Effector memory CD4-positive, alpha-beta T cell (primary cell): ENCODE measurements around the gene ACVR1C.

ENCODE experiments used
- DNase-seq, 3 donors: peaks; one replicate each; pipeline ENCODE4 v3.0.0-alpha.2; 2020
- H3K27ac ChIP-seq: 2 replicates; pipeline ENCODE4 v1.7.0; 2013; ENCODE audit warnings: mild to moderate bottlenecking, low read length, moderate library complexity; ENCODE audit not compliant: insufficient read depth, poor library complexity, severe bottlenecking
- H3K27me3 ChIP-seq: replicated peaks from 2 replicates; pipeline ENCODE4 v1.7.0; 2013; ENCODE audit warnings: mild to moderate bottlenecking, low read length; ENCODE audit not compliant: insufficient read depth, control insufficient read depth, poor library complexity, severe bottlenecking
- H3K36me3 ChIP-seq: 2 replicates; pipeline ENCODE4 v1.7.0; 2013; ENCODE audit warnings: mild to moderate bottlenecking, low read length, moderate library complexity; ENCODE audit not compliant: control insufficient read depth, insufficient read depth
- H3K4me1 ChIP-seq: 2 replicates; pipeline ENCODE4 v1.7.0; 2013; ENCODE audit warnings: low read length, mild to moderate bottlenecking; ENCODE audit not compliant: control insufficient read depth, insufficient read depth, poor library complexity, severe bottlenecking
- H3K4me3 ChIP-seq: 2 replicates; pipeline ENCODE4 v1.7.0; 2013; ENCODE audit warnings: low read length, low read depth, mild to moderate bottlenecking; ENCODE audit not compliant: insufficient read depth, poor library complexity, severe bottlenecking
- H3K9me3 ChIP-seq: 2 replicates; pipeline ENCODE4 v1.7.0; 2013; ENCODE audit warnings: mild to moderate bottlenecking, low read length, moderate library complexity; ENCODE audit not compliant: control insufficient read depth

ACVR1C gene

DNA sequence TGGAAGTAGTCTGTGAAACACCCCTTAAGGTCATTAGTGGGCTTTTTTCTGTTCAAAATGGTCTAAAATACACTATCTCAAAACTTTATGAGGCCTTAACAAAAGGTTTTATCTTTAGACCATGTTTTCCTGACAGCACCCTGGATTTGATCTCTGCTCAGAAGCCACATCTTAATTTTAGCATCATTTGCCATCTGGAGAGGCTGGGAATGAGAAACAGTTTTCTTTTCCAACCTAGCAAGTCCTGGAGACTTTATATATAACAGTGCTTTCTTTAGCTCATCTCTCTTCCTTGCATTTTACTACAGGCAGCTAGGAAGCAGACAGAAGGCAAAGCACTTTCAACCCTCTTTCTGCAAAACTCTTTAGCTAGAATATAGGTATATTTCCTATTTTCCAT lies 122.1 kb downstream of the ACVR1C start:
- no peaks in the 10 kb centered on the region for H3K27me3 ChIP-seq
- H3K9me3 ChIP-seq = no peaks in the 10 kb centered on the region
- H3K4me3 ChIP-seq = no peak overlapping the region
- H3K27ac ChIP-seq = no peak overlapping the region
- H3K4me1 ChIP-seq = no peaks in the 10 kb centered on the region
- no peaks in the 10 kb centered on the region for H3K36me3 ChIP-seq
- DNase-seq = no peak

DNA sequence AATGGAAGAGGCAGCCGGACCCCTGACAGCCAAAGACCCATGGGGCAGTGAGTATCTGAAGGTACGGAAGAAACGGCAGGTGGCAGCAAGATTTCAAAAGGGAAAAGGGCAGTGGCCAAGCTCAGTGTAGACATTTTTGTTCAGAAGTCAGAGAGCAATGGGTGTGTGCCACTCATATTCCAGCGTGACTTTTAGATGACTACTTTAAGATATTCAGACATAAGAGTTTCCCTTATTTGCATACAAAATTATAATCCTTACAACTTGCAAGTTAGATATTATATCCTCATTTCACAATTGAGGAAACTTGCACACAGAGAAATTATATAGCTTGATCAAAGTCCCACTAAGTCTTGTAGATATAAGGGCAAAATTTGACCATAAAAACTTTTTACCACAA lies 124.0 kb downstream of the ACVR1C start:
- H3K4me3 ChIP-seq = no peak overlapping the region

DNA sequence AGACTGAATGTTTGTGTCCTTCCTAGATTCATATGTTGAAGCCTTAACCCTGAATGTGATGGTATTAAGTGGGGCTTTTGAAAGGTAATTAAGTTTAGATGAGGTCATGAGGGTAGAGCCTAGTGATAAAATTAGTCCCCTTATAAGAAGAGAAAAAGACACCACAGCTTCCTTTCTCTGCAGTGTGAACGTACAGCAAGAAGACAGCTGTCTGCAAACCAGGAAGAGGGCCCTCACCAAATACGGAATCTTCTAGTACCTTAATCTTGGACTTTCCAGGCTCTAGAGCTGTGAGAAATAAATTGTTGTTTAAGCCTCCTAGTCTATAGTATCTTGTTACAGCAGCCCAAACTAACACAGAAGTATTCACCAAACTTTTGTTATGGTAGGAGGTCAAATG lies 127.6 kb downstream of the ACVR1C start:
- Histone ChIP-seq H3K27ac (no peak overlapping the region), H3K27me3 (no peaks in the 10 kb centered on the region), H3K36me3 (no peaks in the 10 kb centered on the region), H3K9me3 (no peaks in the 10 kb centered on the region), H3K4me1 (no peaks in the 10 kb centered on the region), H3K4me3 (no peak overlapping the region)
- DNase-seq = no peak

More for the DNA sequence above, 124.0 kb downstream of the ACVR1C start:
- Histone ChIP-seq H3K4me1 (no peaks in the 10 kb centered on the region), H3K36me3 (no peaks in the 10 kb centered on the region), H3K9me3 (no peaks in the 10 kb centered on the region), H3K27ac (no peak overlapping the region), H3K27me3 (no peaks in the 10 kb centered on the region)
- DNase-seq = no peak

DNA sequence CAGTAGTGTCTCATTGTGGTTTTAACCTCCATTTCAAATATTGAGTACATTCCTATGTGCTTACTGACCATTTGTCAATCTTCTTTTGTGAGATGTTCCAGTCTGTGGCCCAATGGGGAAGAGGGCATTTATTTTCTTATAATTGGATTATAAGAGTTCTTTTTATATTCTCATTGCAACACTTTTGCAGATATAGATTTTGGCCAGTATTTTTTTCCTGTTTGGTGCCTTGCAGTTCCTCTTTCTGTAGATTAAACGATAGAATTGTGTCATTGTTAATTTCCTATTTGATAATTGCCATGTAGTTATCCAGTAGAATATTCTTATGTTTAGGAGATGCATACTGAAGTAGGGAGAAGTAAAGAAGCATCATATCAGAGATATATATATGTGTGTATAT lies 128.3 kb downstream of the ACVR1C start:
- no peaks in the 10 kb centered on the region for H3K4me1 ChIP-seq
- DNase-seq = no peak
- no peaks in the 10 kb centered on the region for H3K27me3 ChIP-seq
- no peaks in the 10 kb centered on the region for H3K36me3 ChIP-seq
- no peak overlapping the region for H3K27ac ChIP-seq
- no peaks in the 10 kb centered on the region for H3K9me3 ChIP-seq
- H3K4me3 ChIP-seq = no peak overlapping the region

DNA sequence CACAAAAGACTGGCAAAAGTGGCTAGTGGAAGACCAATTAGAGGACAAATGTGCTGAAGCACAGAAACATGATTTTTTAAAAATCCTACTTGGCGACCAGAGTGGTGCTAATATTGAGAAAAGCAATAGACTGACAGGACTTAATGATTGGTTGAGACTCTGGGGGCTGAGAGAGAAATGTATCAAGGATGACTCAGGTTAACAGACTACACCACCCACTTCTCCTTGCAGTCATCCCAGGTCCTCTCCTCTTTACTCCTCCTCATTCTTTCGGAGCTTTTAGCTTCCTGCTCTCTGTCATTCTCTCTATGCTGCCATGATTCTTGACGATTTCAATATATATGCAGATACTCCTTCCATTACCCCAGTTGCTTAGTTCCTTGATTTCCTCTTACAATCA lies 130.2 kb downstream of the ACVR1C start:
- Histone ChIP-seq H3K4me1 (no peaks in the 10 kb centered on the region), H3K9me3 (no peaks in the 10 kb centered on the region), H3K27ac (no peak overlapping the region), H3K4me3 (no peak overlapping the region), H3K27me3 (no peaks in the 10 kb centered on the region), H3K36me3 (no peaks in the 10 kb centered on the region)
- no peak for DNase-seq

DNA sequence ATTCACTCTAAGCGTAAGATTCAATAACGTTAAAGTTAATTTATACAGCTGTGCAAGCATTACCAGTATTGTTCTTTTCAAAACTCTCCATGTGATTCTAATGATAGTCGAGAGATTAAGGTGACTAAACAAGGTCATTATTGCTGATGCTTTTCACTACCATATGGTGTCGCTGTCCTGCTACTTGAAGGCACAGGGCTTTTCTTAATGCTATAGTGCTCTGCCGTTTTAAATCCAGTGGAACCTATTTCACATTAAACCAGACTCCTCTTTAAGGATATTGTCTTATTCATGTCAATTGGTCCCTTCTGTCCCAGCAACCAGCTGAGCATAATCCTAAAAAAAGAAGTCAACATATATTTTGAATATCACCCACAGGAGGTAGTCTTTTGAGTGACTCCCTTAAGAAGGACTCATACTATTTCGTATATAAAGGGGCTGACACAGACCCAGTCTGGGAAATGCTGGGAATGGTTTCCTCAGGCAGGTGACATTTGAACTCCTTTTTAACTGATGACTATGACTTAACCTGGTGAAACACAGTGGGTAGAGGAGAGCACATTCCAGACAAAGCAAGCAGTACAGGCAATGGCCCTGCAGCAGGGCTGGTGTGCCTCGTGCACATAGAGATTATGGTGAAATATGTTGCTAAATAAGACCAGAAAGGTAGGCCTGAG lies 130.9 kb downstream of the ACVR1C start:
- no peaks in the 10 kb centered on the region for H3K4me1 ChIP-seq
- H3K36me3 ChIP-seq = no peaks in the 10 kb centered on the region
- no peaks in the 10 kb centered on the region for H3K9me3 ChIP-seq
- no peak overlapping the region for H3K4me3 ChIP-seq
- H3K27me3 ChIP-seq = no peaks in the 10 kb centered on the region
- DNase-seq = no peak
- H3K27ac ChIP-seq = no peak overlapping the region

DNA sequence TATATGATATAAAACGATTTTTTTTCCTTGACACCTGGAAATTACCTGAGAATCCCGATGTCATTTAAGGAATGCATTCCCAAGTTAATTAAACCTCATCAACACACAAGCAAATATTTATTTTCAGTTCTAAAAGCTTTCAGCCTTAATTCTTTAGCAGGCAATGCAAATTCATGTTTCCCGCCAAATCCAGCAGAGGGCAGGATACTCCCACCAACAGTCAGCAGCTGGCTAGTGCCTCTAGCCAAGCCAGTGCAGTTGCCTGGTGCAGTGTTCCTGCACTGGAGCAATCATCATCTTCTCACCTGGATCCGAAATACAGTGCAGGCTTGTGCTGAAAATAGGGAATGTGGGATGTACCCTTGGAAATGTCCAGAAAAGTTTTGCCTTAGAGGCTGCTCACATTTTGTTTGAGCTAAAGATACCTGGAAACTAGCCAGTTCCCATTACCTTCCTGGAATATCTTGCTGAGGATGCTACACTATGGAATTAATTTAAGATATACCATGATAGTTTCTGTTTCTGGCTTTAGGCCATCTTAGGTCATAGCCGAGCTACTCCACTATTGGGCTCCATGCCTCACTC lies 136.4 kb downstream of the ACVR1C start:
- Histone ChIP-seq H3K36me3 (no peaks in the 10 kb centered on the region), H3K9me3 (no peaks in the 10 kb centered on the region), H3K27ac (no peak overlapping the region), H3K4me3 (no peak overlapping the region), H3K27me3 (no peaks in the 10 kb centered on the region), H3K4me1 (peaks cover 4% of the 10 kb centered on the region)
- peak; percentile 29 to 47 (median 42) for DNase-seq

DNA sequence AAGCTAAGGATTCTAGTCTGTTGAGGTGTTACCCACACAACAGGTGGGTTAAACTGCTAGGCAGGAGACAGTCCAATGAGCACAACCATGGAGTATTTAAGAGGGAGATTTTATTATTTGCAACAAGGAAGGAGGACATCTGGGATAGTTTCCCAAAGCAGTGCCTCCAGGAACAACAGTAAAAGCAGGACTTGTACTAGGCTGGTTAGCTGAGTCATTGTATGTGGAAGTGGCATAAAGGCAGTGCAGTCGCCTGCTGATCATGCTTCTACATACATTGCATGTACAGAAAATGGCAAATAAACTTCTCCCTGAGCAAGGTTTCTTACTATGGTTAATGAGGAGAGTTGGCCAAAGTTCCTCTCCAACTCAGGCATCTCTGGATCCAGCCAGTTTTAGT lies 138.7 kb downstream of the ACVR1C start:
- H3K27ac ChIP-seq = no peak overlapping the region
- H3K27me3 ChIP-seq = no peaks in the 10 kb centered on the region
- DNase-seq = no peak
- H3K9me3 ChIP-seq = no peaks in the 10 kb centered on the region
- H3K36me3 ChIP-seq = no peaks in the 10 kb centered on the region
- H3K4me1 ChIP-seq = peaks cover 4% of the 10 kb centered on the region
- H3K4me3 ChIP-seq = no peak overlapping the region

DNA sequence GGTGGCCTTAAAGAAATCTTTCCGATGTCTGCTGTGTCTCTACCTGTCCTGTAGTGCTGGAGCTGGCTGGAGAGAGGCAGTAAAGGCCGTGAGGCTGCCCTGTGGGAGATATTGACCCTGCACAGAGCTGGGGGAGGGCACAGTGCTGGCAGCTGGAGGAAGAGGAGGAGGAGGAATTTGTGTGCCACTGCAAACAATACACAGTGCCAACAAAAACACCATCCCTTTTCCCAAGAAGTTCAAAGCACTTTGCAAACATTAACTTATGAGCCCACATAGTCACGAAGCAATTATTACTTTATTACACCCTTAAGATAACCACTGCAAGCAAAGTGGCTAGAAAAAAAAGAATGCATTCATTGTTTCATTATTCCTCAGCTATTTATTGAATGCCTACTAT lies 139.8 kb downstream of the ACVR1C start:
- Histone ChIP-seq H3K4me1 (peaks cover 4% of the 10 kb centered on the region), H3K27ac (no peak overlapping the region), H3K9me3 (no peaks in the 10 kb centered on the region), H3K27me3 (no peaks in the 10 kb centered on the region), H3K36me3 (no peaks in the 10 kb centered on the region), H3K4me3 (no peak overlapping the region)
- no peak for DNase-seq

DNA sequence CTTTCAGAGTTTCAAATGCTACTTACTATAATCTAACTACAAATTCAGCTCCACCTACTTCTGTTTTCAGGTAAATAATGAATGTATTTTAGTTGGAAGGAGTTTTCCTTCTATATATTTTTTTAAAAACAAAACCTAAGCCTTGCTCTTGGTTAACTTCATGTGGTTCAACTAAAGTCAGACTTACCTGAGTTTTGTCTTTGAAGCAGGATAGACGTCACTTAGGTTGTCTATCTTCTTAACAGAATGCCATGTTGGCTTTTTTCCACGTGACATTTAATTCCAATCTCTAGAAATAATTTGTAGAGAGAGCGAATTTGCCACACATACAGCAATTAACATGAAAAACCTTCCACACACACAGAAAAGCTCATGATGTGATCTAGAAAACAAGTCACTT lies 140.9 kb downstream of the ACVR1C start:
- H3K27ac ChIP-seq = no peak overlapping the region
- H3K4me1 ChIP-seq = peaks cover 4% of the 10 kb centered on the region
- H3K27me3 ChIP-seq = no peaks in the 10 kb centered on the region
- no peak overlapping the region for H3K4me3 ChIP-seq
- DNase-seq = no peak
- H3K9me3 ChIP-seq = no peaks in the 10 kb centered on the region
- H3K36me3 ChIP-seq = no peaks in the 10 kb centered on the region
